Measurements from ENCODE around the gene FXYD1.

GRCh38 chr19:35106291-35106583 is 32.4 kb upstream of the FXYD1 start:
- TF ChIP-seq POLR2AphosphoS5 (IDR thresholded peaks at IDR 0.05; ENCODE audit: low read depth, low read length) (no peak), CTCF (IDR thresholded peaks at IDR 0.05; ENCODE audit: control extremely low read depth in 1 of 3, insufficient read depth in 1 of 3, low read depth in 1 of 3, low read length in 3 of 3) (no peak), TBP (IDR thresholded peaks at IDR 0.05; ENCODE audit: low read depth, low read length) (no peak)

Data from H1 (cell line).